HepG2 (cell line): Measurements from ENCODE around the gene SFMBT1. TPM values are rescaled to one million over a fixed set of nuclear protein-coding genes. Genes with fewer than 3 reads are reported as not detected.

Source experiments
- ATAC-seq: fragments of 200-7000 bp; cut with Tn5 transposase; 3 replicates; pipeline ENCODE4 v1.9.1; 2020; ENCODE audit warnings: mild to moderate bottlenecking, moderate library complexity
- BruUV-seq: library from RNA; stranded (reverse); fragments of 400-500 nt; replicated peaks from 2 replicates; lab custom pipeline; 2021; lab: Mats Ljungman, UMichigan
- CTCF ChIA-PET: fragments of 300-600 bp; formaldehyde crosslinking; extraction: SDS; loops from one replicate; lab custom pipeline; 2021; ENCODE audit warnings: low total read pairs, inconsistent platforms, low intra/inter-chr PET ratio; lab: Yijun Ruan, JAX
- POLR2A ChIA-PET: fragments of 350-600 bp; sonication (Branson Sonifier 250); formaldehyde crosslinking; loops from one replicate; lab custom pipeline; 2020; ENCODE audit warnings: antibody characterized with exemption, inconsistent platforms; lab: Yijun Ruan, JAX
- DNase-seq: peaks from one replicate; pipeline ENCODE4 v3.0.0-alpha.2; 2015; ENCODE audit warnings: low spot score
- FAIRE-seq: peaks from 3 replicates; lab custom pipeline; 2011; peaks lifted over from hg19 to GRCh38; lab: Jason Lieb, UNC
- H2AFZ ChIP-seq: one replicate; pipeline ENCODE4 v1.6.1; 2011; ENCODE audit warnings: low read length, inconsistent platforms
- H3K27ac ChIP-seq: fragments of 300-600 bp; 3 replicates; pipeline ENCODE4 v1.8.0; 2011; ENCODE audit warnings: mixed run types, mild to moderate bottlenecking, mixed read lengths, low read length, inconsistent platforms; ENCODE audit not compliant: insufficient read depth; ENCODE audit errors: extremely low read length
- H3K27me3 ChIP-seq, 2 experiments: fragments of 200-600 bp in 1 of 2; 2 replicates in 1 of 2; 3 replicates in 1 of 2; pipeline versions ENCODE4 v1.6.0 to v1.8.0; 2011; ENCODE audit warnings: low read length in 2 of 2, mild to moderate bottlenecking in 2 of 2, moderate library complexity in 2 of 2, inconsistent platforms in 1 of 2; ENCODE audit not compliant: insufficient read depth in 2 of 2, control insufficient read depth in 1 of 2
- H3K36me3 ChIP-seq, 2 experiments: fragments of 200-600 bp in 1 of 2; replicated peaks in 1 of 2; 2 replicates in 1 of 2; 3 replicates in 1 of 2; pipeline versions ENCODE4 v1.5.1 to v1.8.0; 2011; ENCODE audit warnings: low read length in 2 of 2, inconsistent platforms in 1 of 2; ENCODE audit not compliant: insufficient read depth in 2 of 2, control insufficient read depth in 1 of 2
- H3K4me1 ChIP-seq: 2 replicates; pipeline ENCODE4 v1.5.1; 2012; ENCODE audit warnings: low read length, inconsistent platforms; ENCODE audit not compliant: insufficient read depth
- H3K4me2 ChIP-seq: 2 replicates; pipeline ENCODE4 v1.6.0; 2011; ENCODE audit warnings: low read depth, low read length, inconsistent platforms
- H3K4me3 ChIP-seq, 3 experiments: fragments of 200-600 bp in 1 of 3; sonication (generic), shearing (Covaris generic) in 1 of 3; replicated peaks in 1 of 3; 2 replicates each; pipeline ENCODE4 v1.5.1; 2011 to 2016; ENCODE audit warnings: low read length in 3 of 3, inconsistent platforms in 2 of 3, low read depth in 2 of 3, mild to moderate bottlenecking in 2 of 3, control low read depth in 1 of 3, mixed read lengths in 1 of 3; ENCODE audit not compliant: insufficient read depth in 1 of 3
- H3K79me2 ChIP-seq: one replicate; pipeline ENCODE4 v1.6.1; 2011; ENCODE audit warnings: low read length, inconsistent platforms; ENCODE audit not compliant: insufficient read depth
- H3K9ac ChIP-seq: 2 replicates; pipeline ENCODE4 v1.6.0; 2011; ENCODE audit warnings: mild to moderate bottlenecking, low read depth, low read length, inconsistent platforms; ENCODE audit not compliant: insufficient read depth
- H3K9me3 ChIP-seq: 2 replicates; pipeline ENCODE4 v1.5.1; 2012; ENCODE audit warnings: mild to moderate bottlenecking, low read length
- H4K20me1 ChIP-seq: 2 replicates; pipeline ENCODE4 v1.6.0; 2011; ENCODE audit warnings: inconsistent platforms, mild to moderate bottlenecking, low read length, moderate library complexity; ENCODE audit not compliant: insufficient read depth
- ARNT2 ChIP-seq: sonication (generic); formaldehyde crosslinking; IDR thresholded peaks from 2 replicates; pipeline ENCODE4 v1.8.0; 2022; ENCODE audit warnings: mild to moderate bottlenecking, low read depth, missing genetic modification reagents, moderate library complexity
- GABPB1 ChIP-seq: IDR thresholded peaks from 2 replicates; pipeline ENCODE4 v1.6.1; 2016; ENCODE audit warnings: mild to moderate bottlenecking, missing genetic modification reagents, moderate library complexity, missing compliant biosample characterization
- GZF1 ChIP-seq: sonication (generic); formaldehyde crosslinking; IDR thresholded peaks from 2 replicates; pipeline ENCODE4 v1.5.1; 2020; ENCODE audit warnings: mild to moderate bottlenecking, missing genetic modification reagents
- PHF21A ChIP-seq: sonication (generic); formaldehyde crosslinking; IDR thresholded peaks from 2 replicates; pipeline ENCODE4 v1.5.0; 2020; ENCODE audit warnings: mild to moderate bottlenecking, missing genetic modification reagents
- PTBP1 ChIP-seq: fragments of 200-400 bp; formaldehyde crosslinking; IDR thresholded peaks from 2 replicates; pipeline ENCODE4 v1.6.1; 2018; ENCODE audit warnings: low read length, low read depth; ENCODE audit not compliant: poor library complexity, severe bottlenecking
- SNRNP70 ChIP-seq: fragments of 200-400 bp; formaldehyde crosslinking; IDR thresholded peaks from 2 replicates; pipeline ENCODE4 v1.6.1; 2017; ENCODE audit warnings: mild to moderate bottlenecking, low read depth, low read length, moderate library complexity
- TRIM24 ChIP-seq: sonication (generic); formaldehyde crosslinking; IDR thresholded peaks from 2 replicates; pipeline ENCODE4 v1.8.0; 2022; ENCODE audit warnings: mild to moderate bottlenecking, missing genetic modification reagents
- ZNF10 ChIP-seq: sonication (generic); formaldehyde crosslinking; IDR thresholded peaks from 2 replicates; pipeline ENCODE4 v1.4.0; 2020; ENCODE audit warnings: mild to moderate bottlenecking, low read depth, missing genetic modification reagents, borderline replicate concordance
- ZNF660 ChIP-seq: sonication (generic); formaldehyde crosslinking; IDR thresholded peaks from 2 replicates; pipeline ENCODE4 v1.5.1; 2020; ENCODE audit warnings: mild to moderate bottlenecking, low read depth, missing genetic modification reagents, borderline replicate concordance
- WGBS: methylation state at CpG from one replicate; pipeline ENCODE4 v1.1.6; 2017; ENCODE audit warnings: low lambda C conversion rate; 5-methylcytosine and 5-hydroxymethylcytosine counted together
- in situ Hi-C: cut with HindIII; loops from 2 replicates; pipeline ENCODE4 v1.10.0; 2017; ENCODE audit warnings: low pct_unique_long_range_greater_than_20kb; ENCODE audit not compliant: extremely low pct_ligation_motif_present
- intact Hi-C: fragments of 100-400 bp; cut with micrococcal nuclease; formaldehyde crosslinking; loops from one replicate; pipeline ENCODE4 v1.10.0; 2022; ENCODE audit not compliant: unreplicated experiment
- polyA plus RNA-seq, 8 experiments: library from polyadenylated mRNA; depleted of rRNA in 3 of 8; stranded (reverse) in 7 of 8; unstranded in 1 of 8; fragments of >200 nt; fragmentation: Illumina TruSeq in 4 of 8; extraction: Trizol in 4 of 8; gene quantifications; 2 replicates each; pipeline versions ENCODE4 v1.2.1 to v1.2.3, GENCODE V29; 2011 to 2016; ENCODE audit warnings: low read depth in 4 of 8, missing spikeins in 1 of 8, mixed read lengths in 1 of 8; ENCODE audit not compliant: insufficient read depth in 1 of 8
- total RNA-seq, 5 experiments: library from RNA; depleted of rRNA; stranded (reverse); fragments of >200 nt; fragmentation: Illumina TruSeq; extraction: Trizol; gene quantifications; 2 replicates each; pipeline ENCODE4 v1.2.3, GENCODE V29; 2016; ENCODE audit warnings: low read depth in 1 of 5
- TF ChIP-seq, protein P1 (sequence below): IDR thresholded peaks from 2 replicates; pipeline ENCODE4 v1.6.1; 2016; ENCODE audit warnings: missing biosample characterization, missing genetic modification reagents, low read depth
- TF ChIP-seq, protein P2 (sequence below): IDR thresholded peaks from 2 replicates; pipeline ENCODE4 v1.6.1; 2016
- TF ChIP-seq, protein P3 (sequence below): sonication (generic); formaldehyde crosslinking; IDR thresholded peaks from 2 replicates; pipeline ENCODE4 v1.4.0; 2020; ENCODE audit warnings: missing genetic modification reagents

The SFMBT1 gene
- total and polyA plus RNA-seq, 2 of the 13 experiments (the other 11 are each of a cell fraction or from before 2014, with no cell fraction given), result 3.8 to 12.8 TPM

DNA sequence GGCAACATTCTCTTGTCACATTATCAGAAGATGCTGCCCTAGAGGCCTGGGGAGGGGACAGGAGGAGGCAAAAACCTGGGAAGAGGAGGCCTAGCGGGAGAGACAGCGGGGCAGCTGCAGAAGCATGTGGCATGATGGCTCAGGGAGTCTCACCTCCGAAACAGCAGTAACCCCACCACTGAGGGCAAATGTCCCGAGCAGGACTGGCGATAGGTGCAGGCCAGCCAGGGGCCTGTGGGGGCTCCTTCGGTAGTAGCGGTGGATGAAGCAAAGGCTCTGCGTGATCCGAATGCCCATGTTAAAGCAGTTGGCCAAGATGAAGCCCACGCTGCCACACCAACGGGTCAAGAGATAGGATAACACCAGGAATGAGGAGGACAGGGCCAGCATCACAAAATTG is 46.3 kb upstream of the SFMBT1 start (continued):
- TF ChIP-seq, protein P1, sequence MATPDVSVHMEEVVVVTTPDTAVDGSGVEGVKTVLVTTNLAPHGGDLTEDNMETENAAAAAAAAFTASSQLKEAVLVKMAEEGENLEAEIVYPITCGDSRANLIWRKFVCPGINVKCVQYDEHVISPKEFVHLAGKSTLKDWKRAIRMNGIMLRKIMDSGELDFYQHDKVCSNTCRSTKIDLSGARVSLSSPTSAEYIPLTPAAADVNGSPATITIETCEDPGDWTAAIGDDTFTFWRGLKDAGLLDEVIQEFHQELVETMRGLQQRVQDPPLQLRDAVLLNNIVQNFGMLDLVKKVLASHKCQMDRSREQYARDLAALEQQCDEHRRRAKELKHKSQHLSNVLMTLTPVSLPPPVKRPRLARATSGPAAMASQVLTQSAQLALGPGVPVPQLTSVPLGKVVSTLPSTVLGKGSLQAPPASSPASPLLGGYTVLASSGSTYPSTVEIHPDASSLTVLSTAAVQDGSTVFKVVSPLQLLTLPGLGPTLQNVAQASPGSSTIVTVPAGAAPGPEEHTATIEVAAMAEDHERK (CRISPR knock-in tag), result no peak
- TF ChIP-seq, protein P2, sequence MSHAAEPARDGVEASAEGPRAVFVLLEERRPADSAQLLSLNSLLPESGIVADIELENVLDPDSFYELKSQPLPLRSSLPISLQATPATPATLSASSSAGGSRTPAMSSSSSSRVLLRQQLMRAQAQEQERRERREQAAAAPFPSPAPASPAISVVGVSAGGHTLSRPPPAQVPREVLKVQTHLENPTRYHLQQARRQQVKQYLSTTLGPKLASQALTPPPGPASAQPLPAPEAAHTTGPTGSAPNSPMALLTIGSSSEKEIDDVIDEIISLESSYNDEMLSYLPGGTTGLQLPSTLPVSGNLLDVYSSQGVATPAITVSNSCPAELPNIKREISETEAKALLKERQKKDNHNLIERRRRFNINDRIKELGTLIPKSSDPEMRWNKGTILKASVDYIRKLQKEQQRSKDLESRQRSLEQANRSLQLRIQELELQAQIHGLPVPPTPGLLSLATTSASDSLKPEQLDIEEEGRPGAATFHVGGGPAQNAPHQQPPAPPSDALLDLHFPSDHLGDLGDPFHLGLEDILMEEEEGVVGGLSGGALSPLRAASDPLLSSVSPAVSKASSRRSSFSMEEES (CRISPR knock-in tag), result no peak

DNA sequence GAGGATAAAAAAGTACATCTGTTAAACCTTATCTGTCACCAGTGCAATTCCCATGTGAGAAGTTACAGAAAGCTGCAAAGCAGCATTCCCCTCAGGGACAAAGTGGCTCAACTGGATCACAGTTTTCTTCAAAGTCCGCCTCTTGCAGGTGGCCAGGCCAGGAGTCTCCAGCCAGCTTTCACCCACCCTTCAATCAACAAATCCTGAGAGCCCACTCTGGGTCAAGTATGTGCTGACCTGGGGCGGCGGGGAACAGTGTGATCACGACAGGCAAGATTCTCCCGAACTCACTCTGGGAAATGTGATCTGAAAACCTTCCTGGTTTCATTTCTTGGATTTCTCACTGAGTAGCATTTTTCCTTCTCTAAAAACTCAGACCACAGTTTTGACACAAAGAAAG is 45.1 kb upstream of the SFMBT1 start:
- Histone ChIP-seq H3K4me1 (peaks cover 37% of the 10 kb centered on the region), H2AFZ (no peak overlapping the region), H3K27me3 (no peaks in the 10 kb centered on the region; a peak in 1 of 5 replicates), H3K9me3 (no peaks in the 10 kb centered on the region), H3K4me2 (no peak overlapping the region), H4K20me1 (no peaks in the 10 kb centered on the region), H3K9ac (no peak overlapping the region), H3K27ac (no peak overlapping the region), H3K36me3 (peaks cover 10 to 19% of the 10 kb centered on the region in 2 experiments; a peak in 4 of 5 replicates), H3K4me3 (no peak overlapping the region), H3K79me2 (no peaks in the 10 kb centered on the region)
- ChIA-PET POLR2A (no interaction called here), CTCF (no interaction called here)
- TF ChIP-seq ZNF10 (CRISPR knock-in tag), result no peak
- no peak for TF ChIP-seq TRIM24 (CRISPR knock-in tag)
- TF ChIP-seq ZNF660 (CRISPR knock-in tag), result no peak
- TF ChIP-seq PTBP1, result no peak
- TF ChIP-seq GABPB1 (CRISPR knock-in tag), result no peak
- no peak for TF ChIP-seq PHF21A (CRISPR knock-in tag)
- TF ChIP-seq GZF1, result no peak
- TF ChIP-seq, protein P3, sequence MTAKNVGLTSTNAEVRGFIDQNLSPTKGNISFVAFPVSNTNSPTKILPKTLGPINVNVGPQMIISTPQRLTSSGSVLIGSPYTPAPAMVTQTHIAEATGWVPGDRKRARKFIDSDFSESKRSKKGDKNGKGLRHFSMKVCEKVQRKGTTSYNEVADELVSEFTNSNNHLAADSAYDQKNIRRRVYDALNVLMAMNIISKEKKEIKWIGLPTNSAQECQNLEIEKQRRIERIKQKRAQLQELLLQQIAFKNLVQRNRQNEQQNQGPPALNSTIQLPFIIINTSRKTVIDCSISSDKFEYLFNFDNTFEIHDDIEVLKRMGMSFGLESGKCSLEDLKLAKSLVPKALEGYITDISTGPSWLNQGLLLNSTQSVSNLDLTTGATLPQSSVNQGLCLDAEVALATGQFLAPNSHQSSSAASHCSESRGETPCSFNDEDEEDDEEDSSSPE (CRISPR knock-in tag), result no peak
- no peak for TF ChIP-seq ARNT2 (CRISPR knock-in tag)
- no peak for TF ChIP-seq SNRNP70
- in situ Hi-C loops (no loop called here), intact Hi-C loops (no loop called here)
- FAIRE-seq (no peak), ATAC-seq (no peak), DNase-seq (no peak)
- WGBS, result 95% methylated on average over 5 of the region's 5 CpGs
- BruUV-seq, result no TSS peak
